HL-60 (cell line): ENCODE data around the gene MAN2A2.

ENCODE experiments used
- DNase-seq, 2 experiments: peaks; one replicate each; pipeline ENCODE4 v3.0.0-alpha.2; 2010 to 2020; ENCODE audit warnings: low read depth in 1 of 2, low spot score in 1 of 2
- H3K27ac ChIP-seq: fragments of 250-450 bp; sonication (Bioruptor Pico); replicated peaks from 2 replicates; pipeline ENCODE4 v1.5.1; 2020; ENCODE audit warnings: mild to moderate bottlenecking, moderate library complexity
- H3K27me3 ChIP-seq: fragments of 250-450 bp; sonication (Bioruptor Pico); 2 replicates; pipeline ENCODE4 v1.5.1; 2021; ENCODE audit warnings: mild to moderate bottlenecking, moderate library complexity; ENCODE audit not compliant: insufficient read depth, poor library complexity, severe bottlenecking
- H3K4me3 ChIP-seq: replicated peaks from 2 replicates; pipeline ENCODE4 v1.5.1; 2011; ENCODE audit warnings: mild to moderate bottlenecking, control low read depth, low read length; ENCODE audit not compliant: insufficient read depth
- GABPA ChIP-seq: IDR thresholded peaks from 2 replicates; pipeline ENCODE4 v1.6.1; 2012; ENCODE audit warnings: low read depth
- POLR2AphosphoS5 ChIP-seq: IDR thresholded peaks from 2 replicates; pipeline ENCODE4 v1.6.1; 2012; ENCODE audit warnings: low read depth
- SPI1 ChIP-seq: IDR thresholded peaks from 2 replicates; pipeline ENCODE4 v1.6.1; 2012; ENCODE audit warnings: low read depth, mild to moderate bottlenecking, borderline replicate concordance
- TF ChIP-seq, protein P1 (sequence below): IDR thresholded peaks from one replicate; pipeline ENCODE4 v1.5.1; 2011; ENCODE audit warnings: low read length, control low read depth, inconsistent platforms; ENCODE audit not compliant: insufficient read depth
- TF ChIP-seq, protein P2 (sequence below): IDR thresholded peaks from 2 replicates; pipeline ENCODE4 v1.6.1; 2012; ENCODE audit warnings: low read depth; ENCODE audit not compliant: insufficient replicate concordance

The MAN2A2 gene

DNA sequence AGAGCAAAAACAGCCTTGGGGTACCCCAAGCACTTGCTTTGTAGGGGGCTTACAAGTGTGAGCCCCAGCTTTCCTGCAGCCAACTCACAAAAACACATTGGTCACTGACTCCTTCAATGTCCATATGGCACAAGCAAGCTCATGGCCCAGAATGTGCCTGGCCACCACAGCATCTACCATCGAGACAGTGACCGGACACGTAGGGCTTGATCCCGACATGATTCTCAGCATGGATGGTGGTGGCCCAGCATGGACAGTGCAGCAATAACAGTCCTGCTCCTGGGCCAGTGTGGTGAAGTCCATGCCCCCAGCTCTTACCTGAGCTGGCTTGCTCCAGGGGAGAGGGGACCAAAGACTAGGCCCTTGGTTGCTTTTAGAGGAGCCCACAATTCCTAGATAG is 37.9 kb downstream of the MAN2A2 start:
- no peaks in the 10 kb centered on the region for H3K27me3 ChIP-seq
- DNase-seq, result no peak
- no peak overlapping the region for H3K27ac ChIP-seq
- H3K4me3 ChIP-seq, result no peak overlapping the region
- TF ChIP-seq SPI1 (no peak), GABPA (no peak), POLR2AphosphoS5 (no peak)
- TF ChIP-seq, protein P1, sequence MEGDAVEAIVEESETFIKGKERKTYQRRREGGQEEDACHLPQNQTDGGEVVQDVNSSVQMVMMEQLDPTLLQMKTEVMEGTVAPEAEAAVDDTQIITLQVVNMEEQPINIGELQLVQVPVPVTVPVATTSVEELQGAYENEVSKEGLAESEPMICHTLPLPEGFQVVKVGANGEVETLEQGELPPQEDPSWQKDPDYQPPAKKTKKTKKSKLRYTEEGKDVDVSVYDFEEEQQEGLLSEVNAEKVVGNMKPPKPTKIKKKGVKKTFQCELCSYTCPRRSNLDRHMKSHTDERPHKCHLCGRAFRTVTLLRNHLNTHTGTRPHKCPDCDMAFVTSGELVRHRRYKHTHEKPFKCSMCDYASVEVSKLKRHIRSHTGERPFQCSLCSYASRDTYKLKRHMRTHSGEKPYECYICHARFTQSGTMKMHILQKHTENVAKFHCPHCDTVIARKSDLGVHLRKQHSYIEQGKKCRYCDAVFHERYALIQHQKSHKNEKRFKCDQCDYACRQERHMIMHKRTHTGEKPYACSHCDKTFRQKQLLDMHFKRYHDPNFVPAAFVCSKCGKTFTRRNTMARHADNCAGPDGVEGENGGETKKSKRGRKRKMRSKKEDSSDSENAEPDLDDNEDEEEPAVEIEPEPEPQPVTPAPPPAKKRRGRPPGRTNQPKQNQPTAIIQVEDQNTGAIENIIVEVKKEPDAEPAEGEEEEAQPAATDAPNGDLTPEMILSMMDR, result no peak
- TF ChIP-seq, protein P2, sequence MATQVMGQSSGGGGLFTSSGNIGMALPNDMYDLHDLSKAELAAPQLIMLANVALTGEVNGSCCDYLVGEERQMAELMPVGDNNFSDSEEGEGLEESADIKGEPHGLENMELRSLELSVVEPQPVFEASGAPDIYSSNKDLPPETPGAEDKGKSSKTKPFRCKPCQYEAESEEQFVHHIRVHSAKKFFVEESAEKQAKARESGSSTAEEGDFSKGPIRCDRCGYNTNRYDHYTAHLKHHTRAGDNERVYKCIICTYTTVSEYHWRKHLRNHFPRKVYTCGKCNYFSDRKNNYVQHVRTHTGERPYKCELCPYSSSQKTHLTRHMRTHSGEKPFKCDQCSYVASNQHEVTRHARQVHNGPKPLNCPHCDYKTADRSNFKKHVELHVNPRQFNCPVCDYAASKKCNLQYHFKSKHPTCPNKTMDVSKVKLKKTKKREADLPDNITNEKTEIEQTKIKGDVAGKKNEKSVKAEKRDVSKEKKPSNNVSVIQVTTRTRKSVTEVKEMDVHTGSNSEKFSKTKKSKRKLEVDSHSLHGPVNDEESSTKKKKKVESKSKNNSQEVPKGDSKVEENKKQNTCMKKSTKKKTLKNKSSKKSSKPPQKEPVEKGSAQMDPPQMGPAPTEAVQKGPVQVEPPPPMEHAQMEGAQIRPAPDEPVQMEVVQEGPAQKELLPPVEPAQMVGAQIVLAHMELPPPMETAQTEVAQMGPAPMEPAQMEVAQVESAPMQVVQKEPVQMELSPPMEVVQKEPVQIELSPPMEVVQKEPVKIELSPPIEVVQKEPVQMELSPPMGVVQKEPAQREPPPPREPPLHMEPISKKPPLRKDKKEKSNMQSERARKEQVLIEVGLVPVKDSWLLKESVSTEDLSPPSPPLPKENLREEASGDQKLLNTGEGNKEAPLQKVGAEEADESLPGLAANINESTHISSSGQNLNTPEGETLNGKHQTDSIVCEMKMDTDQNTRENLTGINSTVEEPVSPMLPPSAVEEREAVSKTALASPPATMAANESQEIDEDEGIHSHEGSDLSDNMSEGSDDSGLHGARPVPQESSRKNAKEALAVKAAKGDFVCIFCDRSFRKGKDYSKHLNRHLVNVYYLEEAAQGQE, result no peak

DNA sequence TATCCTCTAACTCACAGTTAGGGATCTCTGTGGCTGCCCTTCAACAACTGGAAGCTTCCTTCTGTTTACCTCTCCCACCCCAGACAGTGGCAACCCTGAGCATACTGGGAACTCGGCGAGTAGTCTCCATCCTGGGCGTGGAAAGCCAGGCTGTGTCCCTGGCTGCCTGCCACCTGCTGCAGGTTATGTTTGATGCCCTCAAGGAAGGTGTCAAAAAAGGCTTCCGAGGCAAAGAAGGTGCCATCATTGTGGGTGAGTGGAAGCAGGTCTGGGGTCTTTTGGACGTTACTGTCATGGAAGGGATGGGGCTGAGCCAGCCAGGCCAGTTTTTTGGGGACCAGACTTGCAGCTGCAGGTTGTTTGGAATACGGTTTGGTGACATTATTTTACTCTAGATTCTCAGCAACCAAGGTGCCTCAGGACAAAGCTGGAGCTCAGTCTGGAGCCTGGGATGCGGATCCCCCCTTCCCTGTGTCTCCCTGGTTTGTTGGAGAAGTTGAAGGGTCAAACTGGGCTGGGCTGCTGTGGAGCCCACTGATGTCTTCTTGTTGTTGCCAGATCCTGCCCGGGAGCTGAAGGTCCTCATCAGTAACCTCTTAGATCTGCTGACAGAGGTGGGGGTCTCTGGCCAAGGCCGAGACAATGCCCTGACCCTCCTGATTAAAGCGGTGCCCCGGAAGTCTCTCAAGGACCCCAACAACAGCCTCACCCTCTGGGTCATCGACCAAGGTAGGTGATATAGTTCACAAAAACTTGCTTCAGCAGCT is 39.4 kb downstream of the MAN2A2 start:
- Histone ChIP-seq H3K4me3 (no peak overlapping the region), H3K27ac (no peak overlapping the region), H3K27me3 (no peaks in the 10 kb centered on the region)
- TF ChIP-seq, protein P2, result no peak
- TF ChIP-seq, protein P1, result no peak
- TF ChIP-seq SPI1, result no peak
- TF ChIP-seq POLR2AphosphoS5, result no peak
- TF ChIP-seq GABPA, result no peak
- no peak for DNase-seq

DNA sequence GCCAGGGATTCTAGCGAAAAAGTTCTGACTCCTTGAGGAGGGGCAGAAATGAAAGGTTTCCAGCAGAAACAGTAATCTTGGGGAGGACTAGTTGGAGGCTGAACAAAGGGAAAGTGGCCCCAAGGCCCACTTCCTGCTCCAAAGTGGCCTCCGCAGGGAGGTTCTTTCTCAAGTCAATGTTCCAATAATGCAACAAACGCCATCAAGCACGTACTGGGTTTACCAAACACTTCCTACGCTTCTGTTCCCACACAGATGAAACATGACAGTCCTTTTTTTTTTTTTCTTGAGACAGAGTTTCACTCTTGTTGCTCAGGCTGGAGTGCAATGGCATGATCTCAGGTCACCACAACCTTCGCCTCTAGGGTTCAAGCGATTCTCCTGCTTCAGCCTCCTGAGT is 42.0 kb downstream of the MAN2A2 start:
- no peak overlapping the region for H3K4me3 ChIP-seq
- TF ChIP-seq POLR2AphosphoS5 (no peak), SPI1 (no peak), GABPA (no peak)
- TF ChIP-seq, protein P1, result no peak
- TF ChIP-seq, protein P2, result no peak
- H3K27ac ChIP-seq, result peak overlapping the region; percentile 69
- H3K27me3 ChIP-seq, result no peaks in the 10 kb centered on the region
- peak in 1 of 2 experiments; percentile 35 for DNase-seq
